SHP77 (cell line): ENCODE data around the gene C8A.

Experiments used
- DNase-seq, 2 experiments: peaks; one replicate each; lab custom pipeline; 2025; lab: John Stamatoyannopoulos, UW

Gene C8A

DNA sequence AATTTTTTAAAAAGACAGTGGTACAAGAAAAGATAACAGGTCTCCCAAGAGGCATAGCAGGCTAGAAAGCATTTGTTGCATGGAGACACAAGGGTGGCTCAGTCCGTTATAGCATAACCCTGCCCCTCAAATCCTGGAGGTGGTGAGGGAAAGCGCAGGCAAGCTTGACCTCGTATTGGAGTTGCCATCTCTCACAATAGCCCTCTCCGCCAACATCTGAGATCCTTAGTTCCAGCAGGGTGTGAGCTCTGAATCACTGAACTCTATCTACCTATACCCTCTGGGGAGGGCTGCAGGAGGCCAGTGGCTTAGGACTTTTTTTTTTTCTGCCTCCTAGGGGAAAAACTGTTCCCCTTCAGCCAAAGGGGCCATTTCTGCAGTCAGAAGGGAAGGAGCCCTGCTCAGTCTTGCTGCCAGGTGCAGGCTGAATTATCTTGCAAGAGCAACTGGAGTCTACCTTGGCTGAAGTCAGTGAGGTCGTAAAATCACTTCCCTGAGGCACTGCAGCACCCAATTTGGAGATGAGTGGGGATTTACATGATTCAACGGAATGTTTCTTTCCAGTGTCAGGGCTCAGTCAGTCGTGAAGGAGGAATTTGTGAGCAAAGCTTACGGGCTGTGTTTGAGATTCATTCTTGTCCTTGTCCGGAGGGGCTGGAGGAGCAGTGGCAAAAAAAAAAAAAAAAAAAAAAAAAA, 17.2 kb upstream of the C8A start:
- DNase-seq: no peak

DNA sequence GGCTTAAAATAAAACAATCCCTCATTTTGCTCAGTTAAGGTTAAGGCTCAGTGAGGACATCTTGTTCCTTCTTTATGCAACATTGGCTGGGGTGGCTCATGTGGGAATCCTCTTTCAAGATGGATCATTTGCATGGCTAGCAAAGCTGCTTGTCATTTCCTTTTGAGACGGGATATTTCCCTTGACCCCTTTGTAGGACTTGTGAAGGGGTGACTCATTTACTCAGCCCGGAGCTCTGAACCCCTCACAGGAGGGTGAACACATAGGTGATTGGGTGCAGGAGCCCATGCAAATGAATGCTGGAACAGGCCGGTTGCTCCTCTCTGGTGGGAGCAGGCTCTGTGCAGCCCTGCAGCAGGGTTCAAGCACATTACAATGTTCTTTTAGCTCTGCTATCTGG, 15.8 kb upstream of the C8A start:
- no peak for DNase-seq

DNA sequence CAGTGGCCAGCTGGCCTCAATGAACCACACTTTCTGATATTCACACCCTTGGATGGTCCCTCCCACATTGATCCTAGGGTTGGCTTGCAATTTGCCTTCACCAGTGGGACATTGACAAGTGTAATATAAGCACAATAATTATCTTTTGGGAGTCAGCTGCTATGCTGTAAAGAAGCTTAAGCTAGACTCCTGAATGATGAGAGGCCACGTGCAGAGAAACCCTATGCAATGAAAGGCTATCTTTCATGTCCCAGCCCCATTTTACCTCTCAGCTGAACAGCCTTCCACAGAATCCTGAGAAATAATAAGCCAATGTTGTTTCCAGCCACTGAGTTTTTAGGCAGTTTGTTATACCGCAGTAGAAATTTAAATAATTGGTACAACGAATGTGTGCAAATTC, 11.1 kb upstream of the C8A start:
- DNase-seq: no peak

DNA sequence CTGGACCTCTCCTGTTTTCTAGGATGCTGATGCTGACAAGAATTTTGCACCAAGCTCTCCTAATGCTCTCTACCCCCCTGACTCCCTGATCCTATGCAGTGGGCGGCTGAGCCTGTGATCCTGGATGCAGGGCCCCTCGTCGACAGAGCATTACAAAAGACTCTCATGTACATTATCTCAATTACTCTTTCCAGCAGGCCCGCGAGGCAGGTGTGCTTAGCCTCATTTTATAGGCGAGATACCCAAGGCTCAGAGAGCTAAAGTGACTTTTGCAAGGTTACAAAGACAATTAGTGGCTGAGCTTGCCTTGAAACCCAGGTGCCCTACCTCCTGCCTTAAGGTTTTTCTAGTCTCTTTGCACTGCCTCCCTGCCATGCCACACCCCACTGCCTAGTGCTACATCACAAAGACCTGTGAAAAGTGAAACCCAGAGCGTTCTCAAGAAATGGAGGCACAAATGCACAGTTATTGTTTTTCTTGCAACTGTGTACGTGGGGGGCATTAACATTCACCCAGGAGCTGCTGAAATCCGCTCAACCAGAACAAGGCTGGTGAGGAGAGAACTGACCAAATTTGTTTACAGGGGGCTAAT, 10.0 kb upstream of the C8A start:
- no peak for DNase-seq

DNA sequence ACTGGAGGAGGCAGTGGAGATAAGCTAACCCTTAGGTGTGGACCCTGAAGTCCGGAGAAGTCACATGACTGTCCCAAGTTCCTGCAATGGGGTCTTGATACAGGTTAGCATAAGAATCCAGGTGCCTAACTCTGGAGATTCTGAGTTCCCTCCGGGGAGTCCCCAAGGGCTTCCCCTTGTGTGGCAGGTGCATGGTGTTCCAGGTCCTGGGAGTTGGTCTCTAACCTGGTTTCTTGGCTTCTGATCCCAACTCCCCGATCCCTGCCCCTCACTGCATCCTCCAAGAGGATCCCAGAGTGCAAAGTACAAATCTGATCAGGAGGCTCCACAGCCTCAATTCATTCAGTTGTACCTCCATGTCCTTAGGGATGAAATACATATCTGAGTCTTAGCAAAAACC, 9.3 kb upstream of the C8A start:
- DNase-seq: no peak

DNA sequence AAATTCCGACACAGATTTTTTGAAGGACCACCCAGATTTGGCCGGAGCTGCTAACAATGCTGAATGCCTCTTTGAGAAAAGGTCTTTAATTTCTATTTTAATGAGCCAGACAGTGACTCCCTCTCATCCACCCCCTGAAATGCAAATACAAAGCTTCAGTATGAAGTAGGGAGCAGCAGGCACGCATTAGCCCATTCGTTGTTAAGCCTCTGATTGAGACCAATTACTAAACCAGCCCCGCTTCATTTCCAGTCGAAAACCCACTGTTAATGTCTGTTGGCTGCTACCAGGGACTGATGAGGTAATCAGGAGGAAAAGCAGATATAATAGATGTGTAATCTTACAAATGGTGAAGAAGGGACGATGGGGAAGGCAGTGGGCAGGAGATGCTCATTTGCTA, 4.8 kb upstream of the C8A start:
- no peak for DNase-seq

DNA sequence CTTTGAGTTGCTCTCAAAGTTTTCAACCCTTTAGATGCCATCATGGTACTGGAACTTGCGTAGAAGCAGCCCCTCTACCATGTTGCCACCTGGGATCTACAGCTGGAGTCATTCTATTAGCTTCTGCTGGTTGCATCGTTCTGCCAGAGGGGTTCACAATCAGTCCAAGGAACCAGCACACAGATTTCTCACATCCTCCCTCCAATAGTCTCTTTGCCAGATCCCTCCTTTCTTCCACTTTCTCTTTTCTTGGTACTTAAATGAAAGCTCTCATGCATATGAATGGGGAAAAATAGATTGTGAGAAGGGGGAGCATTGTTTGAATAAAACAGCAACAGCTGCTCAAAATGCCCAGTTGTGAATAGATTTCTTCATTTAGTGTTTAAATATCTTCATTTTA, 4.2 kb upstream of the C8A start:
- DNase-seq: no peak

DNA sequence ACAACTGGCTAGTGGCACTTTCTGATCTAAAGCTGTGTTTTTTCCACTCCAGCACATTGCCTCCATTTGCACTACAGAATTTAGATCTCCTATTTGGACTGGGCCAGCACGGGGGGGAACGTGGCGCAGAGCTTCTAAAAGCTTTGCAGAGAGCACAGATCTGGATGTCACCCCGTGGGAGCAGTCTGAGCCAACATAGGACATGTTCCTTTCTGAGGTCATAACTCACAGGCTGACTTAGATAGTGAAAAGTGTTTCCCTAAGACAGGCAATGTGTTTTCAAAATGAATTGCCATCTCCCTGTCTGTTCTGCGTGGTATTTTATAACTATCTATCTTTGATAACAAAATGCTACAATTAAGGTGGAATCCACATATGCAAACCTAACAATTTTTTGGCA, 3.7 kb upstream of the C8A start:
- no peak for DNase-seq

DNA sequence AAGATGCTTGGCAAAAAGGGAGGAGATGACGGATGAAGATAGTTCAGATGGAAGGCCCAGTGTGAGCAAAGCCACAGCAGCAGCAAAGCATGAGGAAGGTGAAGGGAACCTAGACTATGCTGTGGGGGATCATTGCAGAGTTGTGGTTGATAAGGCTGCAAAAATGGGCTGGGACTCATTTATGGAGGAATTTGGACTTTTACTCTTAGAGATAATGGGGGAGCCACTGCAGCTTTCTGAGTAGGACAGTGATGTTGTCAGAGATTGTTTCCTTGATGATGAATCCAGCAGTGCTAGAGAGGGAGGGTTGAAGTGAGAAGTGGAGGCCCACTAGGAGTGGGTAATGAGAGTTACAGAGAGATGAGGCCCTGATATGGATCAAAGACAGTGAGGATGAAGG, 2.1 kb upstream of the C8A start:
- DNase-seq: no peak

DNA sequence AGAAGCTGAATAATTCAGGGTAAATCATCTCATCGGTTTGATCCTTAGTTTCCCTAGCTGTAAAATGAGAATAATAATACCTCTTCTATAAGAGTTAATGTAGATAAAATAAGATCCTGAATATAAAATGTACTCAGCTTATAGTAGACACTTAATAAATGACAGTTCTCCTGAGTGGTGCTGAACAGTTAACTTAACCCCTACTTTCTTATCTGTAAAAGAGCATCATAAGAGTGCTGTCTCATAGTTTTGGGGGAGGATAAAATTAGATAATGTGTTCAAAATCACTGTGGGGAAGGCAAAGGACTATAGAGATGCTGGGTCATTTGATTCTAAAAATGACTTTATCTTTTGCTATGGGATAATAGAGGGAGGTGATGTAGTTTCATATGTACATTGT, 593 bp downstream of the C8A start:
- no peak for DNase-seq

DNA sequence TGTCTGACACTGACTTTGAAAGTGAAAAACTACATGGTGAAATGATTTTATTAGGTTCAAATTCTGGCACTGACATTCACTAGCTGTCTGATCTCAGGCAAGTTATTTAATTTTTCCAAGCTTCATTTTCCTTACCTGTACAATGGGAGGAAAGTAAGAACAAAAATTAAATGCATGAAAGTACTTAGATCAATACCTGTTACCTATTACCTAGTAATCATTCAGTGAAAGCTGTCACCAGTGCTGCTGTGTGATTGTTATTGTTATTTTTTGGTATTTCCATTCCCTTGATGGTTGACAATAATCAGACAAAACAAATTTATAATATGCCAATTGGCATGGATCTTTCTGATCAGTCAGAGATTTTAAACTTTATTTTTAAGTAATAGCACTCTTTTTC, 1.6 kb downstream of the C8A start:
- DNase-seq: no peak

DNA sequence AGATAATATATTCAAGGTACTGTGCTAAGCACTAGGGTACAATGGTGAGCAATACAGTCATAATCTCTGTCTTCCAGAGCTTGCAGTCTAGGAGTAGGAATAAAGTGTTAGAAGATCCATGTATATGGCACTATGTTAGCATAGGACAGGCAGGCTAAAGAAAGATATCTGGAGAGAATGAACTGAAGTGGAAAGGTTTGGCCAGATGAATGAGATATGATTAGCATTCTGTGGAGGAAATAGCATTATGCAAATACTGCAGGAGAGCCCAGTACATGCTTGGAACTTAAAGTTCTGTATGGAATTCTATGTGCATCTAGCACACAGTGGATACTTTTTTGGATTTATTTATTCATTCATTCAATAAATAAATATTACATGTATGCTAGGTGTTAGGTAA, 4.7 kb downstream of the C8A start:
- no peak for DNase-seq

DNA sequence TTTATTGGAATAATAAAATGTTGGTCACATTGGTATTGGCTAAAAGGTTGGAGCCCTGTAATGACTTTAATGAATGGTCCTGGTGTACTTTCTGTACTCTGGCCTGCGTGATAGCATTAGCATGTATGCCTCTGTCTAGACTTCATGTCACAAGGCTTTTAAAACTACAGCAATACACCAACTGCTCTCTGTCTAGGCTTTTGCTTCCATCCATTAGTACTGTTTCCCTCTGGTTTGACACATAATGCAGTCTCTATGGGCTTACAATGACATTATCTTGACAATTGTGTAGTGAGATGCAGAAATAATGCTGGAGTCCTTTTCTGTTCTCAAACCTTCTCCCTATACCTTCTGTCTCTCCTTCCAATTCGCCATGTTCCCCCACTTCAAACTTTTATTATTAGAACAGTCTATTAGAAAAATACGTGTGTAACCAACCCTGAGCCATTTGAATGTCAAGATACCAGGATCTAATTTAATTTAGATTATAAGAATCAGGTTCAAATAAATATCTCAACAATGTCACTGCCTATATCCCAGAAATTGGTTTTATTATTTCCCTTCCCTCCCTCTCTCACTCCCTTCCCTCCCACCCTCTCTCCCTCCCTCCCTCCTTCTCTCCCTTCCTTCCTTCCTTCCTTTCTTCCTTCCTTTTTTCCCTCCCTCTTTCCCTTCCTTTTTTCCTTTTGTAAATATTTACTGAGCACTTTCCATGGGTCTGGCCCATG, 8.8 kb downstream of the C8A start:
- no peak for DNase-seq

DNA sequence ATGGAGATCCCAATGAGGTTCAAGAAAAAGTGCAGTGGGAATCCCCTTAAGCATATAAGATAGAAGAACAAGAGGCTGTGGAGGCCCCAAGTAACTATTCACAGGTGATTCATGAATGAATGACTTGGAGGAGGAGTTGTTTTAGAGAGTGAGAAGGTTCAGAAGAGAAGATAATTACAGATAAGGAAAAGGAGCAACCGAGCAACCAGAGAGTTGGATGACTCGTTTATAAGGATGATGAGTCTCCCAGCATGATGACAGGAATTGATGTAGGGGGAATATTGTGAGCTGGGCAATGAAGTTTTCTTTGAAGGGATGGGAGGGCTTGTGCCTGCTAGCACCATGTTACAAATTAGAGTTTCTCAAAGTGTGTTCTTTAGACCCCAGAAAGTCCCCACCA, 9.8 kb downstream of the C8A start:
- no peak for DNase-seq

DNA sequence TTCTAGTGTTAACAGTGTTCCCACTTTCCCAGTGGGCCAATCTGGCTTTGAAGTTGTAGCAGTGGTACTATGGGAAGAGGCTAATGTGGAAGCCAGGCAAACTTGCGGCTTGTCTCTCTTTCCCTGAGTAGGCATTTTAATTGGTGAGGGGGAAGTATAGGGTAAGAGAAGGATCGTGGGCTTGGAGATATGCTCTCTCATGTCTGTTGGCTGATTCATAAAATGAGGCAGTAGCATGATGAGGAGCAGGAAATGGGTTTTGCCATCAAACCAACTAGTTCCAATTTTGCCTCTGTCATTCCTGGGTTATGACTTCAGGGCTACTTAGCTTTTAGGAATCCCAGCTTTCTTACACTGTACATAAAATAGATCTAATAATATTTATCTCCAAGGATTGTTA, 12.1 kb downstream of the C8A start:
- DNase-seq: no peak

DNA sequence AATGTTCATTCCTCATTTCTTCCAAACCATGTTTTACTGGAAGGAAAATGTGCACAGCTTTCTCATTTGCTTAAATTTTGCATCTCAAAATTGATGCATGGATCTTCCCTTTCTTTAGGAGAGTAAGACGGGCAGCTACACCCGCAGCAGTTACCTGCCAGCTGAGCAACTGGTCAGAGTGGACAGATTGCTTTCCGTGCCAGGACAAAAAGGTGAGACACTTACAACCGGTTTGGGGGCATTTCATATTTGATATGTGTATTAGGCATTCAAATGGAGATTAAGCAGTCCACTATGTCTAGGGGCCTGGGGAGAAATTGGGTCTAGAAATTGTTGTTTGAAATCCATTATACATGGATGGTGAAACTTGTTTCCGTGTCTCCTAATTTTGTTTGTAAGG, 12.9 kb downstream of the C8A start:
- DNase-seq: no peak

DNA sequence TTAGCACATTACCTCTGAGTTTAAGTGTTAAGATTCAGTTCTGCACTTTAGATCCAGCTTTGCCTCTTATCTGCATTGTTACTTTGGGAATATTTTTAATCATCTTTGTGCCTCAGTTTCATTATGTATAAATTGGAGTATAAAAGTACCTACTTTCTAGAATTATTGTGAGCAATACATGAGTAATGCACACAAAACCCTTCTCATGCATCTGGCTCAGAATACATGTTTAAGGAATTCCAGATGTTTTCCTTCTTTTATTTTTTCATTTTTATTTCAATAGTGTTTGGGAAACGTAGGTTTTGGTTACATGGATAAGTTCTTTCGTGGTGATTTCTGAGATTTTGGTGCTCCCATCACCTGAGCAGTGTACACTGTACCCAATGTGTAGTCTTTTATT, 14.2 kb downstream of the C8A start:
- no peak for DNase-seq

DNA sequence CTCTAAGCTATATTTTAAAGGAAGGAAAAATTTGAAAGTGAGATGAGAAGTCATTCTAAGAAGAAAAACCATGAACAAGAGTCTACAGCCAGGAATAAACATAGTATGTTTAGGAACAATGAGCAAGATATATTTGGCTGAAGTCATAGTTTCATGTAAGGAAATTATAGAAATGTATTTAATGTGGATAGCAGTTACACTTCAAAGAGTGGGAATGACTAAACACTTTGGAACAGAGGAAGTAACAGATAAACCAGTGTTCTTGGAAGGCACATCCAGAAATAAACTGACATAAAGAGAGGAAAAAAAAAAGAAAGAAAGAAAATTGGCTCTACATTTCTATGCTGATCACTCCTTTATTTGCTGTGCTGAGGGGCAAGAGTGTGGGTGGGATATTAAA, 18.0 kb downstream of the C8A start:
- DNase-seq: no peak

DNA sequence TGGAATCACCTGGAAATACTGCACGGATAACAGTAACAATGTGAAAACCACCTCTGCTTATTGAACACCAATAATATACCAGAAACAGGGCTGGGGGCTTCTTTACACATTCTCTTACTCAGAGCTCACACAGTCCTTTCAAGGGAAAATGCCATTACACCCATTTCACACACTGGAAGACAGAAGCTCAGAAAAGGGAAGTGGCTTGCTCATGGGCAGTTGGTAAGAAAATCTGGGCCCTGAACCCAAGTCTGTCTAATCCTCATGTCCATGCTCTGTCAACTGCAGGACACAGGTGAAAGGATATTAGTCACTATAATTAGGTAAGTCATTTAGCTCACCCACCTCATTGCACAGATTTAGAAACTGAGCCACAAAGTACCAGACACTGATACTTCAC, 18.6 kb downstream of the C8A start:
- no peak for DNase-seq

DNA sequence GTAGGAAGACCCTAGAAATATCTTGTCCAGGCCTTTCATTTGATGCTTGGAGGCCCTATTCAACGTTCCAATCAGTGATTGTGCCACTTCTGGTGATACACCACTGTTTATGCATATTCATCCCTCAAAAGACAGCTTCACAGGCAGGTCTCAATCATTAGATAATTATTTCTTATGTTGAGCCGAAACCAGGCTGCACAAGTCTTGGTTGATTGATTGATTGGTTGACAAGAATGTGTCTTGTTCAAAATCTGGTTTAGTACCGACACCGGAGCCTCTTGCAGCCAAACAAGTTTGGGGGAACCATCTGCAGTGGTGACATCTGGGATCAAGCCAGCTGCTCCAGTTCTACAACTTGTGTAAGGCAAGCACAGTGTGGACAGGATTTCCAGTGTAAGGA, 20.1 kb downstream of the C8A start:
- no peak for DNase-seq

DNA sequence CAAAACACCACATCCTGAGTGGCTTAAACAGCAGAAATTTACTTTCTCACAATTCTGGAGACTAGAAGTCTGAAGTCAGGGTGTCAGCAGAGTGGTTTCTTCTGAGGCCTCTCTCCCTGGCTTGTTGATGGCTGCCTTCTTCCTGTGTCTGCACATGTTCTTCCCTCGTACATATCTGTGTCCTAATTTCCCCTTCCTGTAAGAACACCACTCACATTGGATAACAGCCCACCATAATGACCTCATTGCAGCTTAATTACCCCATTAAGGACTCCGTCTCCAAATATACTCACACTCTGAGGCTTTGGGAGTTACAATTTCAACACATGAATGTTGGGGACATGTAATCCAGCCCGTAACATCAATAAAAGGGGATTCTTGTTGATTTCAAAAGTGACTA, 23.4 kb downstream of the C8A start:
- no peak for DNase-seq

DNA sequence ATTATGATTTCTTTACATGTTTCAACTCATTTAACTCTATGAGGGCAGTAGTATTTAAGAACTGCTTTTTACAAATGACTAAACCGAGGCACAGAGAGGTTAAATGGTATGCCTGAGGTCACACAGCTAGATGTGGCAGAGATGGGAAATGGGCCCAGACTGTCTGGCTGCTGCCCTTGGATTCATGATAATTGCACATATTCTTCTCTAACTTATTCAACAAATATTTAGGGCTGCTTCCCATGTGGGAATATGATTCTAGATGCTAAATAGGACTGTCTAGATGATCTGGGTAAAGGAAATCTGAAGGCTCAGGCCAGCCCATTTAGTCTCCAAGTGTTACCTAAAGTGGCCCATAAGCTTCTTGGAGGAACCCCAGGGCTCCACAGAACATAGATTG, 26.2 kb downstream of the C8A start:
- no peak for DNase-seq

DNA sequence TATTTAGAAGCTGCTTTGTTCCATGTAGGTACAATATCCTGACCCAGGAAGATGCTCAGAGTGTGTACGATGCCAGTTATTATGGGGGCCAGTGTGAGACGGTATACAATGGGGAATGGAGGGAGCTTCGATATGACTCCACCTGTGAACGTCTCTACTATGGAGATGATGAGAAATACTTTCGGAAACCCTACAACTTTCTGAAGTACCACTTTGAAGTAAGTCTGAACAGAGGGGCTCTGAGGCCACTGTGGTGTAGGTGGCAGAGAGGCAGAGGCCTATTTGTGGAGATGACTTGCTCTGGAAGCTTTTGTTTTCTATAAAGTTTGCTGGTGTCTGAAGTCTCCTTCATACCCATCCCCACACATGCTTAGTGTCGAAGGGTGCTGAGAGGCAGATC, 26.8 kb downstream of the C8A start:
- DNase-seq: no peak

DNA sequence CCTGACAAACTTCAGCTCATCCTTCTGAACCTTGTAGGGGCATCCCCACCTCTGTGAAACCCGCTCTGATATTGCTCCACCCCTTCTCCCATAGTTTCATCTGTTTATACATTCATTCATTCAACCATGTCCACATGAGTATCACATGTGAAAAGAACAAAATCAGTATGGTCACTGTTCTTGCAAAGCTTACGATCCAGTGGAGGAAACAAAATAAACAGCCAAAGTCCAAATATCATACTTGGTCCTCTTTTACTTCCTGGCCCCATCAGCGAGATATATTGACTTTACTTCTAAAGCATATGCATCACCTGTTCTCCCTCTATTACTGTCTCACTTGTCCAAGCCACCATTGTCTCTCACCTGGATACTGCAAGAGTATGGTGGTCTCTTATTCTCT, 35.6 kb downstream of the C8A start:
- no peak for DNase-seq
